ENCODE measurements around the gene KIAA1217. TPM values are rescaled to one million over a fixed set of nuclear protein-coding genes. Genes with fewer than 3 reads are reported as not detected.

KIAA1217 gene
- total RNA-seq, 3 donors from 2014 or later (not counting 1 experiment from before 2014, with no cell fraction given): not detected

DNA sequence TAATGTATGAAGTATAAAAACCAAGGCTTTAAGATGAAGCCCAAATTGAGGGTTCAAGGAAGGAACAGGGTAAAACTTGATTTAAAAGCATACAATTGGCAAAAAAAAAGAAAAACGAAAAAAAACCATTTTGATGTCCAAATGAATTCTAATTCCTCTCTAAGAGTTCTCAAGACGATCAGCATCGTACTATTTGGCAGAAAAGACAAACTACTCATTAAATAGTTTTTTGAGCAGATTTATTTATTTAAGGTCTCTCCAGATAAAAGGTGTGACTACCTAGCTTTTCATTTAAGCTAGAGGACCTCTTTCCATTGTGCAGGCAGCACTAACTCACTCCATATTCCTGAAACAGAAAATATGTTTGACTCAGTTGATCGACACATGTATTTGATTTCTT lies 245.0 kb downstream of the KIAA1217 start:
- Histone ChIP-seq H3K9me3 (ENCODE audit: control insufficient read depth, insufficient read depth, low read length) (no peaks in the 10 kb centered on the region), H3K27me3 (ENCODE audit: control insufficient read depth, insufficient read depth, low read length) (no peaks in the 10 kb centered on the region), H3K27ac (ENCODE audit: low read length) (no peak overlapping the region), H3K4me1 (ENCODE audit: control insufficient read depth, insufficient read depth, low read length) (no peaks in the 10 kb centered on the region), H3K4me3 (ENCODE audit: low read length) (no peak overlapping the region), H3K36me3 (ENCODE audit: control insufficient read depth, insufficient read depth, low read length) (no peaks in the 10 kb centered on the region)
- DNase-seq (no peak), ATAC-seq (no peak)
- Mint-ChIP-seq H3K4me3 (no peak overlapping the region), H3K9me3 (peaks cover 0 to 2% of the 10 kb centered on the region in 2 donors), H3K27ac (no peak overlapping the region), H3K4me1 (no peaks in the 10 kb centered on the region), H3K36me3 (no peaks in the 10 kb centered on the region), H3K27me3 (ENCODE audit: low read depth in 2 of 2) (peaks cover 5 to 13% of the 10 kb centered on the region in 2 donors)
- 91% methylated on average over 4 of the region's 4 CpGs for WGBS (ENCODE audit: insufficient coverage)
- TF ChIP-seq, protein P1, sequence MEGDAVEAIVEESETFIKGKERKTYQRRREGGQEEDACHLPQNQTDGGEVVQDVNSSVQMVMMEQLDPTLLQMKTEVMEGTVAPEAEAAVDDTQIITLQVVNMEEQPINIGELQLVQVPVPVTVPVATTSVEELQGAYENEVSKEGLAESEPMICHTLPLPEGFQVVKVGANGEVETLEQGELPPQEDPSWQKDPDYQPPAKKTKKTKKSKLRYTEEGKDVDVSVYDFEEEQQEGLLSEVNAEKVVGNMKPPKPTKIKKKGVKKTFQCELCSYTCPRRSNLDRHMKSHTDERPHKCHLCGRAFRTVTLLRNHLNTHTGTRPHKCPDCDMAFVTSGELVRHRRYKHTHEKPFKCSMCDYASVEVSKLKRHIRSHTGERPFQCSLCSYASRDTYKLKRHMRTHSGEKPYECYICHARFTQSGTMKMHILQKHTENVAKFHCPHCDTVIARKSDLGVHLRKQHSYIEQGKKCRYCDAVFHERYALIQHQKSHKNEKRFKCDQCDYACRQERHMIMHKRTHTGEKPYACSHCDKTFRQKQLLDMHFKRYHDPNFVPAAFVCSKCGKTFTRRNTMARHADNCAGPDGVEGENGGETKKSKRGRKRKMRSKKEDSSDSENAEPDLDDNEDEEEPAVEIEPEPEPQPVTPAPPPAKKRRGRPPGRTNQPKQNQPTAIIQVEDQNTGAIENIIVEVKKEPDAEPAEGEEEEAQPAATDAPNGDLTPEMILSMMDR (IDR thresholded peaks at IDR 0.05): no peak
- intact Hi-C loops (cut with micrococcal nuclease): no loop called here

DNA sequence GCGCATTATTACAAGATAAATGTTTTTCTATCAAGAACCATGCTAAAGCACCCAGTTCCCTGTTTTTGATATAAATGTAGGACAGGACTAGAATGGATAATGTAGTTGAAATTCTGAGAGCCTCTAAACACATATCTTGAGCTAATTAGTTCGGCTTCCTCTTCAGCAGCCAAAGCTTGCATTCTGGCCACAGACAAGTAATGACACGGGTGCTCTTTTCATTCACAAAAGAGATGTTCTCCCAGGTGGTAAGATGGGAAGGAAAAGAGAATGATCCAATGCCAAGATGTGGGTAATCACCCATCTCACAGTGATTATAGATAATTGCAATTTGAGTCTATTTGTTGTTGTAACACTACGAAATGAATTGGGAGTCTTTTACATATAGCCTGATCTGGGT lies 246.5 kb downstream of the KIAA1217 start:
- Histone ChIP-seq H3K36me3 (ENCODE audit: control insufficient read depth, insufficient read depth, low read length) (no peaks in the 10 kb centered on the region), H3K9me3 (ENCODE audit: control insufficient read depth, insufficient read depth, low read length) (no peaks in the 10 kb centered on the region), H3K27ac (ENCODE audit: low read length) (no peak overlapping the region), H3K4me3 (ENCODE audit: low read length) (no peak overlapping the region), H3K27me3 (ENCODE audit: control insufficient read depth, insufficient read depth, low read length) (no peaks in the 10 kb centered on the region), H3K4me1 (ENCODE audit: control insufficient read depth, insufficient read depth, low read length) (no peaks in the 10 kb centered on the region)
- peaks cover 6 to 13% of the 10 kb centered on the region in 2 donors for H3K27me3 Mint-ChIP-seq (ENCODE audit: low read depth in 2 of 2)
- no peak overlapping the region for H3K27ac Mint-ChIP-seq
- H3K4me3 Mint-ChIP-seq: no peak overlapping the region
- TF ChIP-seq, protein P1 (IDR thresholded peaks at IDR 0.05): no peak
- H3K9me3 Mint-ChIP-seq: peaks cover 0 to 2% of the 10 kb centered on the region in 2 donors
- intact Hi-C loops (cut with micrococcal nuclease): no loop called here
- DNase-seq: no peak
- no peaks in the 10 kb centered on the region for H3K36me3 Mint-ChIP-seq
- 92% methylated on average over 3 of the region's 4 CpGs for WGBS (ENCODE audit: insufficient coverage)
- no peaks in the 10 kb centered on the region for H3K4me1 Mint-ChIP-seq
- no peak for ATAC-seq

DNA sequence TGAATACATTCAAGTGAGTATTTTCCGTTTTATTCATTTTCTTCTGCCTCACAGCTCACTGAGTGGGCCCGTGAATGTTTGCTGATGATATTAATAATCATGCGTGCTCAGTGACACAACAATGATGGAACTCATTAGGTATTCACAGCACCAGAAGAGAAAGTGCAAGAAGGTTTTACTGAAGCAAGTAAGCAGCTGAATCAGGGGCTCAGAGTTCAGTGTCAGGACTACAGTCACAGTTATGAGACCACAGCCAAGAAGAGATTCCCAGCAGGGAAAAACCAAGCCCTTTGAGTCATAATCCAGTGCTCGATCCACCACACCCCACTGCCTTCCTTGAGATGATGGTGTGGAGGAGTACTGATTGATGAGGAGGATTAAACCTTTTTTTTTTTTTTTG lies 247.4 kb downstream of the KIAA1217 start:
- Histone ChIP-seq H3K27me3 (ENCODE audit: control insufficient read depth, insufficient read depth, low read length) (no peaks in the 10 kb centered on the region), H3K36me3 (ENCODE audit: control insufficient read depth, insufficient read depth, low read length) (no peaks in the 10 kb centered on the region), H3K9me3 (ENCODE audit: control insufficient read depth, insufficient read depth, low read length) (no peaks in the 10 kb centered on the region), H3K27ac (ENCODE audit: low read length) (no peak overlapping the region), H3K4me1 (ENCODE audit: control insufficient read depth, insufficient read depth, low read length) (no peaks in the 10 kb centered on the region), H3K4me3 (ENCODE audit: low read length) (no peak overlapping the region)
- no peak overlapping the region for H3K4me3 Mint-ChIP-seq
- peaks cover 7 to 8% of the 10 kb centered on the region in 2 donors for H3K27me3 Mint-ChIP-seq (ENCODE audit: low read depth in 2 of 2)
- no peak for DNase-seq
- intact Hi-C loops (cut with micrococcal nuclease): no loop called here
- no peaks in the 10 kb centered on the region for H3K36me3 Mint-ChIP-seq
- WGBS (ENCODE audit: insufficient coverage): 94% methylated on average over 3 of the region's 4 CpGs
- H3K27ac Mint-ChIP-seq: no peak overlapping the region
- TF ChIP-seq, protein P1 (IDR thresholded peaks at IDR 0.05): no peak
- no peak for ATAC-seq
- H3K4me1 Mint-ChIP-seq: no peaks in the 10 kb centered on the region
- peaks cover 0 to 2% of the 10 kb centered on the region in 2 donors for H3K9me3 Mint-ChIP-seq

DNA sequence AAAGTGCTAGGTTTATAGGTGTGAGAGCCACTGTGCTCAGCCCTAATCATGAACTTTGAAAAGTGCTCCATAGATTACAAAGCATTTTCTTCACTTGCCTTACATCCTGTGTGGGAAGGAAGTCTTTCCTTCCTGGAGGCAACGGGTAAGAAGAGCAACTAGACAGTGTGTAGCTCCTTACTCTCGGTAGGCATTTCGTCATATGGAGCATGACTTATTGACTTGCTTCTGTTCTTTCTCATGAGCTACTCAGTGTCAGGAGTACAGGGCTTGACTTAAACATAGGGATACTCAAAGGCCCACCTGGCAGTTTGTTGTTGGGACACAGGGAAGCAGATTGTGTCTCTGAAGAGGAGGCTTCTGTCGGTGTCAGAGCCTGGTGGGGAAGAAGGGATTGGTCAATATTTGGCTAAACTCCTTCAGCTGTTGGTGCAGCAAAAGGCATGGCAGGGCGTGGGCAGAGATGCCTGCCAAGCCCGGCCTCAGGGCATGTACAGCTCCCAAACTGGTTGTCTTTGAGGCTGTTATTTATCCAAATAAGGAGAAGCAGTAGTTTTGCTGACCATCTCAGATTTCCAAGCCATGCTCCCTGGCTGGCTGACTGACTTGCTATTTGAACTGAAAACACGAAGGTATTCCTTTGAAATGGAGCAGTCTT lies 248.9 kb downstream of the KIAA1217 start:
- no peak overlapping the region for H3K27ac Mint-ChIP-seq
- ATAC-seq: no peak
- no peaks in the 10 kb centered on the region for H3K4me1 ChIP-seq (ENCODE audit: control insufficient read depth, insufficient read depth, low read length)
- TF ChIP-seq, protein P1 (IDR thresholded peaks at IDR 0.05): no peak
- intact Hi-C loops (cut with micrococcal nuclease): no loop called here
- H3K9me3 Mint-ChIP-seq: peaks cover 0 to 2% of the 10 kb centered on the region in 2 donors
- no peaks in the 10 kb centered on the region for H3K36me3 ChIP-seq (ENCODE audit: control insufficient read depth, insufficient read depth, low read length)
- H3K27me3 Mint-ChIP-seq (ENCODE audit: low read depth in 2 of 2): peaks cover 0 to 3% of the 10 kb centered on the region in 2 donors
- H3K4me1 Mint-ChIP-seq: no peaks in the 10 kb centered on the region
- H3K4me3 Mint-ChIP-seq: no peak overlapping the region
- H3K36me3 Mint-ChIP-seq: no peaks in the 10 kb centered on the region
- WGBS (ENCODE audit: insufficient coverage): 69% methylated on average over 7 of the region's 7 CpGs
- no peak overlapping the region for H3K4me3 ChIP-seq (ENCODE audit: low read length)
- H3K27ac ChIP-seq (ENCODE audit: low read length): no peak overlapping the region
- no peaks in the 10 kb centered on the region for H3K9me3 ChIP-seq (ENCODE audit: control insufficient read depth, insufficient read depth, low read length)
- H3K27me3 ChIP-seq (ENCODE audit: control insufficient read depth, insufficient read depth, low read length): no peaks in the 10 kb centered on the region
- no peak for DNase-seq
